HG03025 (cell line): Measurements from ENCODE around the gene DYRK1B.
A peak's percentile ranks its signal among the peaks of the same experiment; 100 is the strongest.

Source experiments
- ATAC-seq: cut with Tn5 transposase; IDR thresholded peaks from one replicate; pipeline ENCODE4 v1.9.1; 2021; ENCODE audit warnings: mild to moderate bottlenecking, moderate library complexity; ENCODE audit not compliant: unreplicated experiment, low FRiP score

The DYRK1B gene

GRCh38 chr19:39864118-39864517, 30.2 kb upstream of the DYRK1B start:
- ATAC-seq: no peak

GRCh38 chr19:39858541-39858940, 24.6 kb upstream of the DYRK1B start:
- no peak for ATAC-seq

GRCh38 chr19:39852882-39853281, 18.9 kb upstream of the DYRK1B start:
- no peak for ATAC-seq

GRCh38 chr19:39850892-39851291, 16.9 kb upstream of the DYRK1B start:
- no peak for ATAC-seq

GRCh38 chr19:39848392-39848791, 14.4 kb upstream of the DYRK1B start:
- ATAC-seq: no peak

- ATAC-seq: no peak
These were observed 13.6 kb upstream of the DYRK1B start for GRCh38 chr19:39847525-39847924.

- ATAC-seq: no peak
These were observed 12.9 kb upstream of the DYRK1B start for GRCh38 chr19:39846678-39847486.

- peak; percentile 76 for ATAC-seq
These were observed 12.1 kb upstream of the DYRK1B start, which contains the start of gene FBL for GRCh38 chr19:39845933-39846677. Gene FBL (minus strand): TSS chr19:39846379. CDS start chr19:39846300, 79 bp downstream.

GRCh38 chr19:39845584-39845932, 11.6 kb upstream of the DYRK1B start:
- ATAC-seq: no peak

GRCh38 chr19:39845172-39845571, 11.2 kb upstream of the DYRK1B start:
- ATAC-seq: no peak

GRCh38 chr19:39843919-39844793, 10.2 kb upstream of the DYRK1B start:
- no peak for ATAC-seq

GRCh38 chr19:39842693-39843435, 8.9 kb upstream of the DYRK1B start:
- no peak for ATAC-seq

GRCh38 chr19:39841041-39841440, 7.1 kb upstream of the DYRK1B start:
- ATAC-seq: no peak

- no peak for ATAC-seq
These were observed 6.5 kb upstream of the DYRK1B start for GRCh38 chr19:39840492-39840891.

GRCh38 chr19:39839678-39840327, 5.8 kb upstream of the DYRK1B start:
- no peak for ATAC-seq

- ATAC-seq: no peak
These were observed 4.6 kb upstream of the DYRK1B start for GRCh38 chr19:39838569-39838968.

- no peak for ATAC-seq
These were observed 4.0 kb upstream of the DYRK1B start for GRCh38 chr19:39837978-39838377.

- no peak for ATAC-seq
These were observed 402 bp upstream of the DYRK1B start for GRCh38 chr19:39834287-39834841.

- no peak for ATAC-seq
These were observed 850 bp downstream of the DYRK1B start for GRCh38 chr19:39833160-39833463.
